ENCODE data around the gene PDIK1L. TPM values are rescaled to one million over a fixed set of nuclear protein-coding genes. Genes with fewer than 3 reads are reported as not detected.

PDIK1L gene
- total and polyA plus RNA-seq, 9 of the 15 experiments (the other 6 are each of a cell fraction or from before 2014, with no cell fraction given) = 12.8 to 30.2 (median 21.5) TPM

DNA sequence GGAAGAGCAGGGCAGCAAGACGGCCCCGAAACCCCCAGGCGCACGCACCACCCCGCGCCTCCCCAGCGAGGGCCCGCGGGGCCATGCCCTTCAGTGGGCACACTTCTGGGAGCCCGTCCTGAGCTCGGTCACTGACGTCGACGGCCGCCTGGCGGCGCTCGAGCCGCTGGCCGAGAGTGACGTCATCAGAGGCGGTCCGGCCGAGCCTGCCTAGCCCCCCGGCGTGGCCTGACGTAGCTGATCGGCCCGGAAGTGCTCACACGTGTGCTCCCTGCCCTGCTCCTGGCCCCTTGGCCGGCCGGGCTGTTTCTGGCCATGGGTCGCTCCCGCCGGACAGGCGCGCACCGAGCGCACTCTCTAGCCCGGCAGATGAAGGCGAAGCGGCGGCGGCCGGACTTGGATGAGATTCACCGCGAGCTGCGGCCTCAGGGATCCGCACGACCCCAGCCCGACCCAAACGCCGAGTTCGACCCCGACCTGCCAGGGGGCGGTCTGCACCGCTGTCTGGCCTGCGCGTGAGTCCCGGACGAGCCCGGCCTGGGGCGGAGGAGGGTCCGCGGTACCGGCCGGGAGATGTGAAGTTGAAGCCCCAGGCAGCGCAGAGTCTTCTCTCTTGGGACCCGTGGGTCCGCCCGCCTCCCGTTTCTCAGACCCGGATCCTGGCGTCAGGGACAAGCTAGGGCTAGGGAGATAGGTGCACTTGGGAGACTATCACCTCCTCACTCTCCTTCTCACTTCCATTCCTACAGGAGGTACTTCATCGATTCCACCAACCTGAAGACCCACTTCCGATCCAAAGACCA, 58.2 kb downstream of the PDIK1L start, which contains the start of gene ZNF593 (continued):
- TF ChIP-seq, protein P1, sequence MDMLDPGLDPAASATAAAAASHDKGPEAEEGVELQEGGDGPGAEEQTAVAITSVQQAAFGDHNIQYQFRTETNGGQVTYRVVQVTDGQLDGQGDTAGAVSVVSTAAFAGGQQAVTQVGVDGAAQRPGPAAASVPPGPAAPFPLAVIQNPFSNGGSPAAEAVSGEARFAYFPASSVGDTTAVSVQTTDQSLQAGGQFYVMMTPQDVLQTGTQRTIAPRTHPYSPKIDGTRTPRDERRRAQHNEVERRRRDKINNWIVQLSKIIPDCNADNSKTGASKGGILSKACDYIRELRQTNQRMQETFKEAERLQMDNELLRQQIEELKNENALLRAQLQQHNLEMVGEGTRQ (CRISPR knock-in tag; IDR thresholded peaks at IDR 0.05) = peak; percentile 6; the same call in 1 of the 2 replicates
- TF ChIP-seq XRCC3 (IDR thresholded peaks at IDR 0.05) = no peak
- TF ChIP-seq, protein P2, sequence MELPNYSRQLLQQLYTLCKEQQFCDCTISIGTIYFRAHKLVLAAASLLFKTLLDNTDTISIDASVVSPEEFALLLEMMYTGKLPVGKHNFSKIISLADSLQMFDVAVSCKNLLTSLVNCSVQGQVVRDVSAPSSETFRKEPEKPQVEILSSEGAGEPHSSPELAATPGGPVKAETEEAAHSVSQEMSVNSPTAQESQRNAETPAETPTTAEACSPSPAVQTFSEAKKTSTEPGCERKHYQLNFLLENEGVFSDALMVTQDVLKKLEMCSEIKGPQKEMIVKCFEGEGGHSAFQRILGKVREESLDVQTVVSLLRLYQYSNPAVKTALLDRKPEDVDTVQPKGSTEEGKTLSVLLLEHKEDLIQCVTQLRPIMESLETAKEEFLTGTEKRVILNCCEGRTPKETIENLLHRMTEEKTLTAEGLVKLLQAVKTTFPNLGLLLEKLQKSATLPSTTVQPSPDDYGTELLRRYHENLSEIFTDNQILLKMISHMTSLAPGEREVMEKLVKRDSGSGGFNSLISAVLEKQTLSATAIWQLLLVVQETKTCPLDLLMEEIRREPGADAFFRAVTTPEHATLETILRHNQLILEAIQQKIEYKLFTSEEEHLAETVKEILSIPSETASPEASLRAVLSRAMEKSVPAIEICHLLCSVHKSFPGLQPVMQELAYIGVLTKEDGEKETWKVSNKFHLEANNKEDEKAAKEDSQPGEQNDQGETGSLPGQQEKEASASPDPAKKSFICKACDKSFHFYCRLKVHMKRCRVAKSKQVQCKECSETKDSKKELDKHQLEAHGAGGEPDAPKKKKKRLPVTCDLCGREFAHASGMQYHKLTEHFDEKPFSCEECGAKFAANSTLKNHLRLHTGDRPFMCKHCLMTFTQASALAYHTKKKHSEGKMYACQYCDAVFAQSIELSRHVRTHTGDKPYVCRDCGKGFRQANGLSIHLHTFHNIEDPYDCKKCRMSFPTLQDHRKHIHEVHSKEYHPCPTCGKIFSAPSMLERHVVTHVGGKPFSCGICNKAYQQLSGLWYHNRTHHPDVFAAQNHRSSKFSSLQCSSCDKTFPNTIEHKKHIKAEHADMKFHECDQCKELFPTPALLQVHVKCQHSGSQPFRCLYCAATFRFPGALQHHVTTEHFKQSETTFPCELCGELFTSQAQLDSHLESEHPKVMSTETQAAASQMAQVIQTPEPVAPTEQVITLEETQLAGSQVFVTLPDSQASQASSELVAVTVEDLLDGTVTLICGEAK (IDR thresholded peaks at IDR 0.05) = peak; percentile 85
- TF ChIP-seq, protein P2 (CRISPR knock-in tag; IDR thresholded peaks at IDR 0.05) = no peak
- TF ChIP-seq, protein P3, sequence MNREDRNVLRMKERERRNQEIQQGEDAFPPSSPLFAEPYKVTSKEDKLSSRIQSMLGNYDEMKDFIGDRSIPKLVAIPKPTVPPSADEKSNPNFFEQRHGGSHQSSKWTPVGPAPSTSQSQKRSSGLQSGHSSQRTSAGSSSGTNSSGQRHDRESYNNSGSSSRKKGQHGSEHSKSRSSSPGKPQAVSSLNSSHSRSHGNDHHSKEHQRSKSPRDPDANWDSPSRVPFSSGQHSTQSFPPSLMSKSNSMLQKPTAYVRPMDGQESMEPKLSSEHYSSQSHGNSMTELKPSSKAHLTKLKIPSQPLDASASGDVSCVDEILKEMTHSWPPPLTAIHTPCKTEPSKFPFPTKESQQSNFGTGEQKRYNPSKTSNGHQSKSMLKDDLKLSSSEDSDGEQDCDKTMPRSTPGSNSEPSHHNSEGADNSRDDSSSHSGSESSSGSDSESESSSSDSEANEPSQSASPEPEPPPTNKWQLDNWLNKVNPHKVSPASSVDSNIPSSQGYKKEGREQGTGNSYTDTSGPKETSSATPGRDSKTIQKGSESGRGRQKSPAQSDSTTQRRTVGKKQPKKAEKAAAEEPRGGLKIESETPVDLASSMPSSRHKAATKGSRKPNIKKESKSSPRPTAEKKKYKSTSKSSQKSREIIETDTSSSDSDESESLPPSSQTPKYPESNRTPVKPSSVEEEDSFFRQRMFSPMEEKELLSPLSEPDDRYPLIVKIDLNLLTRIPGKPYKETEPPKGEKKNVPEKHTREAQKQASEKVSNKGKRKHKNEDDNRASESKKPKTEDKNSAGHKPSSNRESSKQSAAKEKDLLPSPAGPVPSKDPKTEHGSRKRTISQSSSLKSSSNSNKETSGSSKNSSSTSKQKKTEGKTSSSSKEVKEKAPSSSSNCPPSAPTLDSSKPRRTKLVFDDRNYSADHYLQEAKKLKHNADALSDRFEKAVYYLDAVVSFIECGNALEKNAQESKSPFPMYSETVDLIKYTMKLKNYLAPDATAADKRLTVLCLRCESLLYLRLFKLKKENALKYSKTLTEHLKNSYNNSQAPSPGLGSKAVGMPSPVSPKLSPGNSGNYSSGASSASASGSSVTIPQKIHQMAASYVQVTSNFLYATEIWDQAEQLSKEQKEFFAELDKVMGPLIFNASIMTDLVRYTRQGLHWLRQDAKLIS (CRISPR knock-in tag; IDR thresholded peaks at IDR 0.05) = peak; percentile 95
- TF ChIP-seq RNF2 (IDR thresholded peaks at IDR 0.05) = peak; percentile 76
- no peak for TF ChIP-seq ZNF696 (CRISPR knock-in tag; conservative IDR thresholded peaks at IDR 0.05)
- TF ChIP-seq ZBTB43 (CRISPR knock-in tag; IDR thresholded peaks at IDR 0.05) = peak; percentile 79; the same call in 1 of the 2 replicates
- TF ChIP-seq ETV5 (CRISPR knock-in tag; IDR thresholded peaks at IDR 0.05; ENCODE audit: low read depth) = peak; percentile 92
- no peak for TF ChIP-seq TFAM (CRISPR knock-in tag; conservative IDR thresholded peaks at IDR 0.05)
- TF ChIP-seq ZNF445 (CRISPR knock-in tag; IDR thresholded peaks at IDR 0.05; ENCODE audit: low read depth) = no peak
- TF ChIP-seq ZNF589 (CRISPR knock-in tag; IDR thresholded peaks at IDR 0.05; ENCODE audit: low read depth) = no peak
